ENCODE results near the gene RTBDN.

RTBDN gene

DNA sequence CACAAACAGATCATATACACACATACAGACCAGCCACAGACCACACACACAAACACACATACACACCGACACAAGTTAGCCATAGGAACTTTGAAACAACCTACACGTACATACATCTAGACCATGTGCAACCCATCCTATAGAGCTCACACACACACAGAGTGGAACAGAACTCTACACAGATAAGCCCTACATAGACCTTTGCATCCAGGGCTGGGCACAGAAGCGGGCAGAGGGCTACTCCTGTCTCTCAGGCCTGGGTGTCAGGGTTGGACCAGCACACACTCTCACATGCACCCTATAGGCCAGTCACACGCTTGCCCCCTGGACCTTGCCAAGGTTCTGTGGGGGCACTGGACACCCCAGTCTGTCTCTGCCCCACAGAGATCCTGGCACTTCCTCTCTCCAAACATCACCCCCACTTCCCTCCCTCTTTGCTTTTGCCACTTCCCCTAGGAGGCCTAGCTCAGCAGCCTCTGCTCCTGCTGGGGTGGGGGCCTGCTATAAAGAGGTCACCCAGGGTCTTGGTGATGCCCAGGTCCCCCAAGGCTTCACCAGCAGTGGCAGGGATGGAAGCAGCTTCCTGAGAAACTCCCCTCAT lies 48.8 kb downstream of the RTBDN start:
- no peak for DNase-seq (ENCODE audit: low spot score)
- Histone ChIP-seq H3K9me3 (ENCODE audit: severe bottlenecking) (no peaks in the 10 kb centered on the region), H3K4me1 (ENCODE audit: insufficient read depth, poor library complexity, severe bottlenecking) (peaks cover 54% of the 10 kb centered on the region), H3K4me3 (ENCODE audit: severe bottlenecking) (no peak overlapping the region), H3K27me3 (ENCODE audit: insufficient read depth, poor library complexity, severe bottlenecking) (no peaks in the 10 kb centered on the region), H3K27ac (ENCODE audit: poor library complexity, severe bottlenecking) (peak overlapping the region; percentile 99), H3K36me3 (ENCODE audit: low read depth) (no peaks in the 10 kb centered on the region)
- TF ChIP-seq, protein P1, sequence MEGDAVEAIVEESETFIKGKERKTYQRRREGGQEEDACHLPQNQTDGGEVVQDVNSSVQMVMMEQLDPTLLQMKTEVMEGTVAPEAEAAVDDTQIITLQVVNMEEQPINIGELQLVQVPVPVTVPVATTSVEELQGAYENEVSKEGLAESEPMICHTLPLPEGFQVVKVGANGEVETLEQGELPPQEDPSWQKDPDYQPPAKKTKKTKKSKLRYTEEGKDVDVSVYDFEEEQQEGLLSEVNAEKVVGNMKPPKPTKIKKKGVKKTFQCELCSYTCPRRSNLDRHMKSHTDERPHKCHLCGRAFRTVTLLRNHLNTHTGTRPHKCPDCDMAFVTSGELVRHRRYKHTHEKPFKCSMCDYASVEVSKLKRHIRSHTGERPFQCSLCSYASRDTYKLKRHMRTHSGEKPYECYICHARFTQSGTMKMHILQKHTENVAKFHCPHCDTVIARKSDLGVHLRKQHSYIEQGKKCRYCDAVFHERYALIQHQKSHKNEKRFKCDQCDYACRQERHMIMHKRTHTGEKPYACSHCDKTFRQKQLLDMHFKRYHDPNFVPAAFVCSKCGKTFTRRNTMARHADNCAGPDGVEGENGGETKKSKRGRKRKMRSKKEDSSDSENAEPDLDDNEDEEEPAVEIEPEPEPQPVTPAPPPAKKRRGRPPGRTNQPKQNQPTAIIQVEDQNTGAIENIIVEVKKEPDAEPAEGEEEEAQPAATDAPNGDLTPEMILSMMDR (IDR thresholded peaks at IDR 0.05; ENCODE audit: poor library complexity, severe bottlenecking): no peak
- no peak for ATAC-seq (ENCODE audit: low read depth)

DNA sequence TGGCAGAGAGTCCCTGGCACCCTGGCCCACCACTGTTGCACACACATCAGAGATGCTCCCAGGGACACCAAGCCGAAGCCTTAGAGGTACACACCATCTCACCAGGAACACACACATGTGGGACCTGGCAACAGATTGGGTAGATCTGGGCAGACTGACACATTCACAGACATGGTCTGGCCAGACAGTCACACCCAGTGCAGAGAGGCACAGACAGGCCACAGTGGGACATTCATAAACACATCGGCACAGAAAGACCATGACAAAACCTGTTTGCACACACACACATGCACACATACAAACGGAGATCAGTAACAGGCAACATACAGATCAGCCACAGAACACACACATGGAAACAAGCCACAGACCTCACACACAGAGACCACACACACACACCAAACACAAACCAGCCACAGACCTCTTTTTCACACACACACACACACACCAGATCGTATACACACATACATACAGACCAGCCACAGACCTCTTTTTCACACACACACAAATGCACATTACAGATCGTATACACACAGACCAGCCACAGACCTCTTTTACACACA lies 49.4 kb downstream of the RTBDN start:
- ATAC-seq (ENCODE audit: low read depth): no peak
- Histone ChIP-seq H3K36me3 (ENCODE audit: low read depth) (no peaks in the 10 kb centered on the region), H3K9me3 (ENCODE audit: severe bottlenecking) (no peaks in the 10 kb centered on the region), H3K4me1 (ENCODE audit: insufficient read depth, poor library complexity, severe bottlenecking) (peaks cover 52% of the 10 kb centered on the region), H3K27me3 (ENCODE audit: insufficient read depth, poor library complexity, severe bottlenecking) (no peaks in the 10 kb centered on the region), H3K4me3 (ENCODE audit: severe bottlenecking) (no peak overlapping the region), H3K27ac (ENCODE audit: poor library complexity, severe bottlenecking) (peak overlapping the region; percentile 99)
- no peak for DNase-seq (ENCODE audit: low spot score)
- TF ChIP-seq, protein P1 (IDR thresholded peaks at IDR 0.05; ENCODE audit: poor library complexity, severe bottlenecking): no peak

DNA sequence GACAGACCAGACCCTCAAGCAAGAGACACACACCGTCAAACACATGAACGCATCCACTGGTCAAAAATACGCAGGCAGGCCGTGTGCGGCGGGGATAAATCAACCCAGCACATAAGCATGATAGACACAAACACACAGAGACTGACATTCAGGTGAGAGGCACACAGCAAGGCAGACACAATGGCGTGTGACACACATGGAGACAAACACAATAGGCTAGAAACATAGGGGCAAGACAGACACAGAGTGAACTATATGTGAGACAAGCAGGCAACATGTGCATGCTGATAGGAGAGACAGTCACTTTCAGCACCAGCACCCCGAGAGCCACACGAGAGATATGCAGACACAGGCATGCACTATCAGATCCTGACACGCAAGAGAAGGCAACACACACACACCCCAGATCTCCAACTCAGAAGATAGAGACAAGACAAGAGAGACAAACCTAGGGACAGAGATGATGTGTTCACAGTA lies 49.9 kb downstream of the RTBDN start:
- H3K9me3 ChIP-seq (ENCODE audit: severe bottlenecking): no peaks in the 10 kb centered on the region
- H3K4me1 ChIP-seq (ENCODE audit: insufficient read depth, poor library complexity, severe bottlenecking): peaks cover 53% of the 10 kb centered on the region
- DNase-seq (ENCODE audit: low spot score): no peak
- H3K27ac ChIP-seq (ENCODE audit: poor library complexity, severe bottlenecking): peak overlapping the region; percentile 99
- no peak overlapping the region for H3K4me3 ChIP-seq (ENCODE audit: severe bottlenecking)
- TF ChIP-seq, protein P1 (IDR thresholded peaks at IDR 0.05; ENCODE audit: poor library complexity, severe bottlenecking): no peak
- no peak; the same call in 2 of the 3 replicates for ATAC-seq (ENCODE audit: low read depth)
- H3K27me3 ChIP-seq (ENCODE audit: insufficient read depth, poor library complexity, severe bottlenecking): no peaks in the 10 kb centered on the region
- no peaks in the 10 kb centered on the region for H3K36me3 ChIP-seq (ENCODE audit: low read depth)

DNA sequence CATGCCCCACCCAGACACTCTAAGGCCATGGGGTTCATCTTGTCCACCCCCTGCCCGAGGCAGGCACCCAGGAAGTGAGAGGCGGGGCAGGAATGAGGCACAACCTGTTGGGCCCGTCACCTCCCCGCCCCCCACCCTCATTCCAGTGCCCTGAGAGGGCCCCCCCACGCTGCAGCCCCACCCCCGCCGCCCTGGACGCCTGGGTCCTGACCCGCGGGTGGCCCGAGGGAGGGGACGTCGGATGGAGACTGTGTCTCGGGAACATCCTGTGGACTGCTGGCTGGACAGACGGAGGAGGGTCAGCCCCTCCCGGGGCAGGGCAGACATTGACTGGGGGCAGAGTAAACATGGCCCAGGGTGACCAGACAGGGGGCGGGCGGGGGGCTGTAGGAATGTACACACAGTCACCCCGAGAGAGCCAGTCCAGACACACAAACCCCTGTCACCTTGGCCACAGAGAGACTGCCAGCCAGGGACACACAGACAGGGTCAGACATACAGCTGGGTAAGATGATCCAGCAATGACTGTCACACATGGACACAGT lies 50.5 kb downstream of the RTBDN start:
- H3K4me3 ChIP-seq (ENCODE audit: severe bottlenecking): no peak overlapping the region
- no peaks in the 10 kb centered on the region for H3K36me3 ChIP-seq (ENCODE audit: low read depth)
- TF ChIP-seq, protein P1 (IDR thresholded peaks at IDR 0.05; ENCODE audit: poor library complexity, severe bottlenecking): no peak
- peak overlapping the region; percentile 99 for H3K27ac ChIP-seq (ENCODE audit: poor library complexity, severe bottlenecking)
- peak; percentile 63; the same call in 2 of the 3 replicates for ATAC-seq (ENCODE audit: low read depth)
- H3K4me1 ChIP-seq (ENCODE audit: insufficient read depth, poor library complexity, severe bottlenecking): peaks cover 54% of the 10 kb centered on the region
- peak; percentile 94 for DNase-seq (ENCODE audit: low spot score)
- H3K9me3 ChIP-seq (ENCODE audit: severe bottlenecking): no peaks in the 10 kb centered on the region
- no peaks in the 10 kb centered on the region for H3K27me3 ChIP-seq (ENCODE audit: insufficient read depth, poor library complexity, severe bottlenecking)

All from RWPE2 (cell line).